OCI-LY3 (cell line): ENCODE measurements around the gene E2F6.

Experiments used
- EZH2phosphoT487 ChIP-seq: fragments of 200-600 bp; shearing (Covaris generic); IDR thresholded peaks from 2 replicates; pipeline ENCODE4 v1.6.1; 2018; ENCODE audit warnings: antibody characterized with exemption, mixed run types, low read depth
- TF ChIP-seq, protein P1 (sequence below): fragments of 200-600, 300-600 bp; sonication (generic); IDR thresholded peaks from 2 replicates; pipeline ENCODE4 v1.5.1; 2014; ENCODE audit warnings: antibody characterized with exemption, low read length, low read depth

GRCh38 chr2:11481789-11482472 is 16.0 kb upstream of the E2F6 start:
- TF ChIP-seq, protein P1, sequence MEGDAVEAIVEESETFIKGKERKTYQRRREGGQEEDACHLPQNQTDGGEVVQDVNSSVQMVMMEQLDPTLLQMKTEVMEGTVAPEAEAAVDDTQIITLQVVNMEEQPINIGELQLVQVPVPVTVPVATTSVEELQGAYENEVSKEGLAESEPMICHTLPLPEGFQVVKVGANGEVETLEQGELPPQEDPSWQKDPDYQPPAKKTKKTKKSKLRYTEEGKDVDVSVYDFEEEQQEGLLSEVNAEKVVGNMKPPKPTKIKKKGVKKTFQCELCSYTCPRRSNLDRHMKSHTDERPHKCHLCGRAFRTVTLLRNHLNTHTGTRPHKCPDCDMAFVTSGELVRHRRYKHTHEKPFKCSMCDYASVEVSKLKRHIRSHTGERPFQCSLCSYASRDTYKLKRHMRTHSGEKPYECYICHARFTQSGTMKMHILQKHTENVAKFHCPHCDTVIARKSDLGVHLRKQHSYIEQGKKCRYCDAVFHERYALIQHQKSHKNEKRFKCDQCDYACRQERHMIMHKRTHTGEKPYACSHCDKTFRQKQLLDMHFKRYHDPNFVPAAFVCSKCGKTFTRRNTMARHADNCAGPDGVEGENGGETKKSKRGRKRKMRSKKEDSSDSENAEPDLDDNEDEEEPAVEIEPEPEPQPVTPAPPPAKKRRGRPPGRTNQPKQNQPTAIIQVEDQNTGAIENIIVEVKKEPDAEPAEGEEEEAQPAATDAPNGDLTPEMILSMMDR: no peak
- no peak for TF ChIP-seq EZH2phosphoT487
